ENCODE data around the gene SPOCK2.

Gene SPOCK2

GRCh38 chr10:72087392-72087968 lies 871 bp downstream of the SPOCK2 start:
- H3K4me3 Mint-ChIP-seq = peak overlapping the region; percentile 67
- H3K27ac Mint-ChIP-seq = no peak overlapping the region
- H3K4me1 Mint-ChIP-seq (ENCODE audit: low read depth) = peaks cover 25% of the 10 kb centered on the region
- intact Hi-C loops (cut with micrococcal nuclease) = no loop called here
- no peaks in the 10 kb centered on the region for H3K9me3 Mint-ChIP-seq
- peaks cover 61% of the 10 kb centered on the region for H3K27me3 Mint-ChIP-seq
- H3K36me3 Mint-ChIP-seq (ENCODE audit: low read depth) = no peaks in the 10 kb centered on the region

GRCh38 chr10:72086466-72087391 lies 1.6 kb downstream of the SPOCK2 start:
- intact Hi-C loops (cut with micrococcal nuclease) = no loop called here
- Mint-ChIP-seq H3K9me3 (no peaks in the 10 kb centered on the region), H3K4me3 (peak overlapping the region; percentile 67), H3K27me3 (peaks cover 57% of the 10 kb centered on the region), H3K27ac (no peak overlapping the region), H3K36me3 (ENCODE audit: low read depth) (no peaks in the 10 kb centered on the region), H3K4me1 (ENCODE audit: low read depth) (peaks cover 25% of the 10 kb centered on the region)

GRCh38 chr10:72085864-72086465 lies 2.4 kb downstream of the SPOCK2 start:
- H3K27ac Mint-ChIP-seq = no peak overlapping the region
- H3K27me3 Mint-ChIP-seq = peaks cover 53% of the 10 kb centered on the region
- H3K9me3 Mint-ChIP-seq = no peaks in the 10 kb centered on the region
- H3K4me1 Mint-ChIP-seq (ENCODE audit: low read depth) = peaks cover 25% of the 10 kb centered on the region
- intact Hi-C loops (cut with micrococcal nuclease) = no loop called here
- no peaks in the 10 kb centered on the region for H3K36me3 Mint-ChIP-seq (ENCODE audit: low read depth)
- H3K4me3 Mint-ChIP-seq = no peak overlapping the region

- intact Hi-C loops (cut with micrococcal nuclease) = no loop called here
- no peaks in the 10 kb centered on the region for H3K36me3 Mint-ChIP-seq (ENCODE audit: low read depth)
These were observed 3.2 kb downstream of the SPOCK2 start for GRCh38 chr10:72085166-72085565.

GRCh38 chr10:72083790-72084459 lies 4.4 kb downstream of the SPOCK2 start:
- Mint-ChIP-seq H3K9me3 (no peaks in the 10 kb centered on the region), H3K4me3 (no peak overlapping the region), H3K36me3 (ENCODE audit: low read depth) (no peaks in the 10 kb centered on the region), H3K4me1 (ENCODE audit: low read depth) (peaks cover 24% of the 10 kb centered on the region), H3K27ac (no peak overlapping the region), H3K27me3 (peaks cover 37% of the 10 kb centered on the region)
- intact Hi-C loops (cut with micrococcal nuclease) = no loop called here

More at GRCh38 chr10:72085166-72085565, 3.2 kb downstream of the SPOCK2 start:
- no peak overlapping the region for H3K27ac Mint-ChIP-seq
- H3K4me1 Mint-ChIP-seq (ENCODE audit: low read depth) = peaks cover 25% of the 10 kb centered on the region
- H3K4me3 Mint-ChIP-seq = no peak overlapping the region
- H3K27me3 Mint-ChIP-seq = peaks cover 48% of the 10 kb centered on the region
- no peaks in the 10 kb centered on the region for H3K9me3 Mint-ChIP-seq

GRCh38 chr10:72082856-72083789 lies 5.2 kb downstream of the SPOCK2 start:
- intact Hi-C loops (cut with micrococcal nuclease) = no loop called here
- Mint-ChIP-seq H3K36me3 (ENCODE audit: low read depth) (no peaks in the 10 kb centered on the region), H3K27me3 (peaks cover 29% of the 10 kb centered on the region), H3K9me3 (no peaks in the 10 kb centered on the region), H3K4me1 (ENCODE audit: low read depth) (peaks cover 16% of the 10 kb centered on the region), H3K27ac (no peak overlapping the region), H3K4me3 (no peak overlapping the region)

GRCh38 chr10:72081772-72082590 lies 6.4 kb downstream of the SPOCK2 start:
- no peak overlapping the region for H3K4me3 Mint-ChIP-seq
- intact Hi-C loops (cut with micrococcal nuclease) = no loop called here

GRCh38 chr10:72081210-72081609 lies 7.1 kb downstream of the SPOCK2 start:
- peaks cover 12% of the 10 kb centered on the region for H3K27me3 Mint-ChIP-seq
- no peak overlapping the region for H3K4me3 Mint-ChIP-seq
- H3K27ac Mint-ChIP-seq = no peak overlapping the region
- no peaks in the 10 kb centered on the region for H3K4me1 Mint-ChIP-seq (ENCODE audit: low read depth)
- intact Hi-C loops (cut with micrococcal nuclease) = no loop called here
- no peaks in the 10 kb centered on the region for H3K36me3 Mint-ChIP-seq (ENCODE audit: low read depth)
- H3K9me3 Mint-ChIP-seq = no peaks in the 10 kb centered on the region

More at GRCh38 chr10:72081772-72082590, 6.4 kb downstream of the SPOCK2 start:
- no peaks in the 10 kb centered on the region for H3K36me3 Mint-ChIP-seq (ENCODE audit: low read depth)
- peaks cover 5% of the 10 kb centered on the region for H3K4me1 Mint-ChIP-seq (ENCODE audit: low read depth)
- no peak overlapping the region for H3K27ac Mint-ChIP-seq
- no peaks in the 10 kb centered on the region for H3K9me3 Mint-ChIP-seq
- peaks cover 19% of the 10 kb centered on the region for H3K27me3 Mint-ChIP-seq

- Mint-ChIP-seq H3K36me3 (ENCODE audit: low read depth) (no peaks in the 10 kb centered on the region), H3K4me1 (ENCODE audit: low read depth) (no peaks in the 10 kb centered on the region), H3K4me3 (no peak overlapping the region), H3K27me3 (peaks cover 7% of the 10 kb centered on the region), H3K27ac (no peak overlapping the region), H3K9me3 (no peaks in the 10 kb centered on the region)
- intact Hi-C loops (cut with micrococcal nuclease) = no loop called here
These were observed 8.0 kb downstream of the SPOCK2 start for GRCh38 chr10:72080042-72080975.

GRCh38 chr10:72079356-72079755 lies 9.0 kb downstream of the SPOCK2 start:
- intact Hi-C loops (cut with micrococcal nuclease) = no loop called here
- no peak overlapping the region for H3K4me3 Mint-ChIP-seq
- H3K9me3 Mint-ChIP-seq = no peaks in the 10 kb centered on the region
- no peak overlapping the region for H3K27ac Mint-ChIP-seq
- peaks cover 9% of the 10 kb centered on the region for H3K27me3 Mint-ChIP-seq
- H3K4me1 Mint-ChIP-seq (ENCODE audit: low read depth) = no peaks in the 10 kb centered on the region
- no peaks in the 10 kb centered on the region for H3K36me3 Mint-ChIP-seq (ENCODE audit: low read depth)

GRCh38 chr10:72077275-72077990 lies 10.9 kb downstream of the SPOCK2 start:
- intact Hi-C loops (cut with micrococcal nuclease) = no loop called here
- Mint-ChIP-seq H3K27me3 (peaks cover 17% of the 10 kb centered on the region), H3K27ac (no peak overlapping the region), H3K36me3 (ENCODE audit: low read depth) (no peaks in the 10 kb centered on the region), H3K4me3 (no peak overlapping the region), H3K9me3 (no peaks in the 10 kb centered on the region), H3K4me1 (ENCODE audit: low read depth) (no peaks in the 10 kb centered on the region)

Measured in dendritic cell treated with granulocyte-macrophage colony-stimulating factor and Interleukin-4, amounts not matched to agents 40 ng/mL and 50 ng/mL, for 4 days (primary cell).